ENCODE measurements around the gene VAV2. TPM values are rescaled to one million over a fixed set of nuclear protein-coding genes. Genes with fewer than 3 reads are reported as not detected.

Gene VAV2
- total RNA-seq, 3 donors from 2014 or later: 29.4 to 34.8 (median 34.5) TPM

- peaks cover 20% of the 10 kb centered on the region for H3K4me1 ChIP-seq (ENCODE audit: low read depth)
- H3K36me3 ChIP-seq (ENCODE audit: low read depth): no peaks in the 10 kb centered on the region
- ATAC-seq (no peak), DNase-seq (no peak)
- no peak for TF ChIP-seq CTCF (IDR thresholded peaks at IDR 0.05)
- intact Hi-C loops (cut with DNase I, micrococcal nuclease): no loop called here
- no peaks in the 10 kb centered on the region for H3K9me3 ChIP-seq
- H3K4me3 ChIP-seq: no peak overlapping the region
These were observed 59.5 kb downstream of the VAV2 start for GRCh38 chr9:133932633-133933032.

- Histone ChIP-seq H3K4me3 (no peak overlapping the region), H3K36me3 (ENCODE audit: low read depth) (no peaks in the 10 kb centered on the region), H3K9me3 (no peaks in the 10 kb centered on the region), H3K4me1 (ENCODE audit: low read depth) (peaks cover 20% of the 10 kb centered on the region)
- ATAC-seq (no peak), DNase-seq (no peak)
- no peak for TF ChIP-seq CTCF (IDR thresholded peaks at IDR 0.05)
- intact Hi-C loops (cut with DNase I, micrococcal nuclease): no loop called here
These were observed 59.9 kb downstream of the VAV2 start for GRCh38 chr9:133932181-133932580.

GRCh38 chr9:133930682-133931485 is 61.2 kb downstream of the VAV2 start:
- no peak for ATAC-seq
- Histone ChIP-seq H3K9me3 (no peaks in the 10 kb centered on the region), H3K4me1 (ENCODE audit: low read depth) (peaks cover 13% of the 10 kb centered on the region), H3K4me3 (no peak overlapping the region), H3K36me3 (ENCODE audit: low read depth) (no peaks in the 10 kb centered on the region)
- intact Hi-C loops (cut with DNase I, micrococcal nuclease): no loop called here
- DNase-seq: no peak
- TF ChIP-seq CTCF (IDR thresholded peaks at IDR 0.05): no peak

- ATAC-seq (no peak), DNase-seq (no peak)
- intact Hi-C loops (cut with DNase I, micrococcal nuclease): no loop called here
- peaks cover 6% of the 10 kb centered on the region for H3K4me1 ChIP-seq (ENCODE audit: low read depth)
- no peaks in the 10 kb centered on the region for H3K9me3 ChIP-seq
- H3K4me3 ChIP-seq: no peak overlapping the region
- no peak for TF ChIP-seq CTCF (IDR thresholded peaks at IDR 0.05)
- H3K36me3 ChIP-seq (ENCODE audit: low read depth): no peaks in the 10 kb centered on the region
These were observed 62.0 kb downstream of the VAV2 start for GRCh38 chr9:133930046-133930681.

GRCh38 chr9:133929599-133929998 is 62.5 kb downstream of the VAV2 start:
- Histone ChIP-seq H3K4me3 (no peak overlapping the region), H3K9me3 (no peaks in the 10 kb centered on the region), H3K36me3 (ENCODE audit: low read depth) (no peaks in the 10 kb centered on the region), H3K4me1 (ENCODE audit: low read depth) (peaks cover 5% of the 10 kb centered on the region)
- intact Hi-C loops (cut with DNase I, micrococcal nuclease): no loop called here
- no peak for TF ChIP-seq CTCF (IDR thresholded peaks at IDR 0.05)
- ATAC-seq (no peak), DNase-seq (no peak)
